GM21786 (cell line): ENCODE results near the gene SH3BP4.
"Not testable (repeated sequence)": the region's sequence is repeated elsewhere in the genome, so short reads cannot be mapped to it uniquely, and the experiment has no call there.

Source experiments
- ATAC-seq: cut with Tn5 transposase; IDR thresholded peaks from one replicate; pipeline ENCODE4 v1.9.1; 2021; ENCODE audit not compliant: unreplicated experiment

Gene SH3BP4

GRCh38 chr2:235011929-235012631 lies 60.3 kb downstream of the SH3BP4 start:
- no peak for ATAC-seq

- ATAC-seq, result no peak
Measured at GRCh38 chr2:235017441-235017840, 65.6 kb downstream of the SH3BP4 start.

GRCh38 chr2:235018838-235019237 lies 67.0 kb downstream of the SH3BP4 start:
- ATAC-seq, result no peak

GRCh38 chr2:235020141-235020540 lies 68.3 kb downstream of the SH3BP4 start:
- not testable (repeated sequence) for ATAC-seq

GRCh38 chr2:235021752-235022151 lies 69.9 kb downstream of the SH3BP4 start:
- no peak for ATAC-seq

- ATAC-seq, result no peak
Measured at GRCh38 chr2:235024191-235024860, 72.5 kb downstream of the SH3BP4 start.

- no peak for ATAC-seq
Measured at GRCh38 chr2:235024931-235025773, 73.3 kb downstream of the SH3BP4 start.

- ATAC-seq, result no peak
Measured at GRCh38 chr2:235025800-235026536, 74.2 kb downstream of the SH3BP4 start.

- no peak for ATAC-seq
Measured at GRCh38 chr2:235026649-235027557, 75.1 kb downstream of the SH3BP4 start.

GRCh38 chr2:235027558-235028214 lies 75.9 kb downstream of the SH3BP4 start:
- no peak for ATAC-seq

GRCh38 chr2:235028646-235029045 lies 76.8 kb downstream of the SH3BP4 start:
- ATAC-seq, result no peak

- ATAC-seq, result no peak
Measured at GRCh38 chr2:235029054-235029453, 77.2 kb downstream of the SH3BP4 start.

- no peak for ATAC-seq
Measured at GRCh38 chr2:235030126-235030525, 78.3 kb downstream of the SH3BP4 start.

GRCh38 chr2:235030936-235031335 lies 79.1 kb downstream of the SH3BP4 start:
- no peak for ATAC-seq

GRCh38 chr2:235031686-235032373 lies 80.0 kb downstream of the SH3BP4 start:
- ATAC-seq, result no peak

GRCh38 chr2:235032466-235032865 lies 80.6 kb downstream of the SH3BP4 start:
- ATAC-seq, result no peak

GRCh38 chr2:235032949-235033348 lies 81.1 kb downstream of the SH3BP4 start:
- no peak for ATAC-seq

- ATAC-seq, result no peak
Measured at GRCh38 chr2:235034265-235035118, 82.7 kb downstream of the SH3BP4 start.
